GM19351 (cell line): ENCODE data around the gene PRDM16.

Source experiments
- ATAC-seq: cut with Tn5 transposase; IDR thresholded peaks from one replicate; pipeline ENCODE4 v1.9.1; 2021; ENCODE audit warnings: mild to moderate bottlenecking, moderate library complexity; ENCODE audit not compliant: unreplicated experiment

PRDM16 gene

GRCh38 chr1:3463891-3464648 lies 395.1 kb downstream of the PRDM16 start:
- no peak for ATAC-seq

DNA sequence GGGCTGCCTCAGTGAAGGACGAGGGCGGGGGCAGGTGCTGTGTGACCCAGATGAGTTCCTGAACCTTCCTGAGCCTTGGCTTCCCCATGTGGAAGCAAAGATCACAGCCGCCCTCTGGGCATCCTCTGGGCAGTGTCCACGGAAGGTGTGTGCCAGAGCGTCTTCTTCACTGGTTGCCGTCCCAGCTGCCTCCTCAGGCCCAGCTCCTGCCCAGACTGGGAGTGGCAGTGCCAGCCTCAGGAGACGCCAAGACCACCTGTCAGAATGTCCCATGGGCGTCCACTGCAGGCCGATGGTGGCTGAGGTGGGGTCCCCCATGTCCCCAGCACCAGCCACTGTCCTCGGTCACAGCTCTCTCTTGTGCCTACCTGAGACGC lies 395.6 kb downstream of the PRDM16 start:
- no peak for ATAC-seq

GRCh38 chr1:3465091-3465934 lies 396.3 kb downstream of the PRDM16 start:
- ATAC-seq: no peak

- no peak for ATAC-seq
Observed at GRCh38 chr1:3465935-3466321, 396.9 kb downstream of the PRDM16 start.

DNA sequence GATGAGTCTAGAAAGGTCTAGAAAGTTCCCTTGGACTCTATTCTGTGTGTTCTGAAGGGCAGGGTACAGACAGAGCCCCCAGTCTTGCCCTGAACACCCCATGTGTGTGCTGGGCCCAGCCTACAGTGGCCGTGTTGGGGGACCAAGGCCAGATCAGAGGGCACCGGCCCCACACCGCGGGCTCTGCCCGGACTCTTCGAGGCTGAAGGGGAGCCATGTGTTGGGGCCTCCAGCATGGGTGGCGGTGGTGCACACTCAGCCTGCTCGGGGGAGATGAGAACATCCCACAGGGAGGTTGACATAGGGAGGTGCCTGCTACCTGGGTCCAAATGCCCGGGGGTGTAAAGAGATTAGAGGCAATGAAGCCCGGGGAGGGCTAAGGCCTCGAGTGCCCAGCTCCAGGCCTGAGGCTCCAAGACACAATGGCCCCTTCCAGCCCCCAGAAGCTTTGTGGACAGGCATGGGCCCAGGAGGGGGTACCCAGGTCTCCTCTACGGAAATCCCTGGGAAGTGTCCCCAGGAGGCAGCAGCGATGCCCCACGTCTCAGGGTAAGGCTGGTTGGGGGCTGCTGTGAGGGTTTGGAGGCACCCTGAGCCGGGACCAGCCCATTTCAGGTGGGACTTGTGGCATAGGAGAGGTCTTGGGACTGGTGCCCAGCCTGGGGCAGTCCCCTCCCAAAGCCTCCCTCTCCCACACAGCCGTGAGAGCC lies 397.5 kb downstream of the PRDM16 start:
- no peak for ATAC-seq

DNA sequence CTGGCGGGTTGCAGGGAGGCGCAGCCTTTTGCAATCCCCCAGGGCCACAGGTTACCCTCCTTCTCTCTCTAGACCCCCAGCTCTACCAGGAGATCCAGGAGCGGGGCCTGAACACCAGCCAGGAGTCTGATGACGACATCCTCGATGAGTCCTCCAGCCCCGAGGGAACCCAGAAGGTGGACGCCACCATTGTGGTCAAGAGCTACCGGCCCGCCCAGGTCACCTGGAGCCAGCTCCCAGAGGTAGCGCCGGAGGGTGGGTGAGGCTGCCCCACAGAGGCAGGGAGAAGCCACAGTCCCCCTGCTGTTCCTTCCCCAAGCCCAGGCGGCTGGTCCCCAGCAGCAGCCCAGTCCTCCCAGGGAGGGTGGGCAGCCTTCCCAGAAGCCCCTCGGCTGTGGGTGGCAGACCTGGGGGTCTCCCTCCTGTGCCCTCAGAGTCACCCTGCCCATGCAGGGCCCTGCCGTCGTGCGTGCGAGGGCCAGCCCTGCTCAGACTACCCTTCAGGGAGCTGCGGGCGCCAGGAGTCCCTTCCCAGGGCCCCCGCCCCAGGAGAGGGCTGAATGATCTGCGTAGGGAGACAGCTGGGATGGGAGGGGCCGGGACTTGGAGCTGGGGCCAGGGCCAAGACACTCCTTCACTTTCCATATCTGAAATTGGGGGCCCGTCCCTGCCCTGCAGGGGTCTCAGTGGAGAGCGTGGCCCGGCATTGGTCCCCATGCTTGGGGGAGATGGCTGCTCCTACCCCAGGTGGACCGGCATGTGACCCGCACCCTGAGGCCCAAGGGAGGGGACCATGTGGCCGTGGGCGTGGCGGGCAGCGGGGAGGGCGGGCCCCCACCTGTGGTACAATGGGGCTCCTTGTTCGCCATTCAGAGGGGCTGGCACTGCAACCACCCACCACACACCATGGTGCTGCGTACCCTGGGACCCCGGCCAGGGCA lies 398.4 kb downstream of the PRDM16 start:
- no peak for ATAC-seq

DNA sequence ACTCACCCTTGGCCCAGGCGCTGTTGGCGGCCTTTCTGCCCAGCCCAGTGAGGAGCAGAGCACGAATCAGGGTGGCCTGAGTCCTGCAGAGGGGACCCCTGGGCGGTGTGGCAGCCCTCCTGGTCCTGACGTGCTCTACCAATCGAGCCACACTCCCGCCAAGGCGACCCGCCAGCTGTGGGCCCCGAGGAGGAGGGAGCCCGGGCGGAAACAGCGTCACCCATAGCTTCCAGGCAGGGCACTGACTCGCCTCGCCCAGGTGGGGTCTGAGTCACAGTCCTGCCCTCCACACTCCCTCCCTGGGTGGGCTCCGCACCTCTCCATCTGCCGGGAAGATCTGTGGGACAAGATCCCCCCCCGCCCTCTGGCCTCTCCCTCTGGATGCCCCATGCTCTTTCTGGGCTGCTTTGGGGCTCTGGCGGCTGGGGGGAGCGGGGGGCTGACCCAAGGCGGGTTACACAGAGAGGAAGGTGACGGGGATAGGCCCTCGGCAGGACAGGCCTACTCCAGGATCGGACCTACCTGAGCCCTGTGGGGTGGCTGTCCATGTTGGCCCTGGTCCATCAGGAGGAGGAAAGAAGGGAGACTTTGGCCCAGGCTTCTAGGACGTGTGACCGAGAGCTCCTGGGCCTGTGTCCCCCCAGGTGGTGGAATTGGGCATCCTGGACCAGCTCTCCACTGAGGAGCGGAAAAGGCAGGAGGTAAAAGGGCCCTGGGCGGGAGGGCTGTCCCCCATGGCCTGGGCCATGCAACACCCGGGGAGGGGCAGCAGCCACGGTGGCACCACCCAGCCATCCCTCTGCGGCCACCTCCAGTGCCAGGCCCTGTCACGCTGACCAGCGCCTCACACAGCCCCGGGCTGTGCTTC lies 399.5 kb downstream of the PRDM16 start:
- ATAC-seq: no peak

DNA sequence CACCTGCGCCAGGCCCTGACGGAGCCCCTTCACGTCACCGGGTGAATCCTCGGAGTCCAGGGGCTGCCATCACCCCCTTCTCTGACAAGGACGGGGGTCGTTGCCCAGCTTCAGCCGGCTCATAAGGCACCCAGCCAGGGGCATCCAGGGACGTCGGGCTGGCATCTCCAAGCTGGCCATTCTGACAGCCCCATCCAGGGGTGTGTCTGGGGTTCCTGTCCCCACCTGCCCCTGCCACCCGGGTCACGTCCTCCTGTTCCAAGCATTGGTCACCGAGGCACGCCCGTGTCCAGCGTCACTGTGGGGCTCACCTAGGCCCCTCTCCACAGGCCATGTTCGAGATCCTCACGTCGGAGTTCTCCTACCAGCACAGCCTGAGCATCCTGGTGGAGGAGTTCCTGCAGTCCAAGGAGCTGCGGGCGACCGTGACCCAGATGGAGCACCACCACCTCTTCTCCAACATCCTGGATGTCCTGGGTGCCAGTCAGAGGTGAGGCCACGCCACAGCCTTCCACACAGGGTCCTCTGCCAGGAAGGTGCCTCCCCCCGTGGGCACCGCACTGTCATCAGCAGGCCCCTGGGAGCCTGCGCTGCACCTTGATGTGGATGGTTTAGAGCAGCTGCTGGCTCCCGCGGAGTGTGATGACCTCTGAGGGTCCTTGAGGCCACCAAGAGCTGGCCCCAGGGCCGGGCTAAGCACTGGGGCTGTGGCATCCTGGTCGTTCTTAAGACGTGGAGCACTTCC lies 400.3 kb downstream of the PRDM16 start:
- no peak for ATAC-seq

- no peak for ATAC-seq
Observed at GRCh38 chr1:3469849-3470649, 401.0 kb downstream of the PRDM16 start.

DNA sequence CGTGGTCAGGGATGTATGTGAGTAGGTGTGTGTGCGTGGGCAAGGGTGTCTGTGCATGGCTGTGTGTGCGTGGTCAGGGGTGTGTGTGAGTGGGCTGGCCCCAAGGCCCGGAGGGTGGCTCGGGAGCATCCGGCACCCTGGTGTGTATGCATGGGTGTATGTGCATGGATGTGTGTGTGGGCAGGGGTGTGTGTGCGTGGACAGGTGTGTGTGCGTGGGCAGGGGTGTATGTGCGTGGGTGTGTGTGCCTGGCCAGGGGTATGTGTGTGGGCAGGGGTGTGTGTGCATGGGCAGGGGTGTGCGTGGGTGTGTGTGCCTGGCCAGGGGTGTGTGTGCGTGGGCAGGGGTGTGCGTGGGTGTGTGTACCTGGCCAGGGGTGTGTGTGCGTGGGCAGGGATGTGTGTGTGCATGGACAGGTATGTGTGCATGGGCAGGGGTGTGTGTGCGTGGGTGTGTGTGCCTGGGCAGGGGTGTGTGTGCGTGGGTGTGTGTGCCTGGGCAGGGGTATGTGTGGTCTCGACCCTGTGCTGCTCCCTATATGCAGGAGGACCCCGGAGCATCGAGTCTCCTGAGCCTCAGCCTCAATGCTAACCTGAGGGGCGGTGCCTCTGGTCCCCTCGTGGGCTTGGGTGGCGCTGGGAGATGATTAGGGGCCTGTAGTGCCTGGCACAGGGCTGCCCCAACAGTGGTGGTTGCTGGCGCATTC lies 401.8 kb downstream of the PRDM16 start:
- no peak for ATAC-seq

- no peak for ATAC-seq
Observed at GRCh38 chr1:3471356-3472087, 402.5 kb downstream of the PRDM16 start.

DNA sequence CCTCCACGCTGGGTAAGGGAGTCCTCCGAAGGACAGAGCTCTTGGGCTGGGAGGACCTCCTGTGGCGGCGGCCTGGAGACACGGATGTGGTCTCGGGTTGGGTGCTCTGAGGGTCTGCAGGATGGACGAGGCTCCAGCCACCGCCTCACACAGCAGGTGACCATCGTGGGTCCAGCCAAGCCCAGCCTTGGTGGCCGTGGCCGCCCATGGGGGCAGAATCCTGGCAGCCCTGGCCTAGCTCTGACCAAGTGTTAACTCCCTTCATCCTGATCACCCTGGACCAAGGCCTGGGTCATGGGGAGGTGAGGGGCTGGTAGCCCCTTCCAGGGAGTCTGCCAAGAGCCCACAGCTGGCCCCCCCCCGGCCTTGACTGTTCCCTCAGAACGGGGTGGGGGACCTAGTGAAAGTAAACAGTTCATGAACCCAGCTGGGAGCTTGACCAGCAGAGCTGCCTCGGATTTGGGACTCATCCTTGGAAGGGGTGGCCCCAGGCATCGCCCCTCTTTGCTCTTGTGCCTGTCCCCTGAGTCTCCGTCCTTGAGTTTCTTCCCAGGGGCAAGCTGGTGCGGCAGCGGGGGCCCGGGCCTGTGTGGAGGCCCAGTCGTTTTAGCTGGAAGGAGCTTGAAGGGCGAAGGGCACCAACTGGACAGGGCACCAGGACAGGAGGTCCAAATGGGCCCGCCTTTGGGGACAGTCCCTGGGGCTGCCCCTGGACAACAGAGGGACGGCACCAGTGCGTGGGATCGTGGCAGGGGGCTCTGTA lies 403.3 kb downstream of the PRDM16 start:
- ATAC-seq: no peak

- no peak for ATAC-seq
Observed at GRCh38 chr1:3472906-3473305, 403.9 kb downstream of the PRDM16 start.

GRCh38 chr1:3473381-3473844 lies 404.4 kb downstream of the PRDM16 start:
- ATAC-seq: no peak

DNA sequence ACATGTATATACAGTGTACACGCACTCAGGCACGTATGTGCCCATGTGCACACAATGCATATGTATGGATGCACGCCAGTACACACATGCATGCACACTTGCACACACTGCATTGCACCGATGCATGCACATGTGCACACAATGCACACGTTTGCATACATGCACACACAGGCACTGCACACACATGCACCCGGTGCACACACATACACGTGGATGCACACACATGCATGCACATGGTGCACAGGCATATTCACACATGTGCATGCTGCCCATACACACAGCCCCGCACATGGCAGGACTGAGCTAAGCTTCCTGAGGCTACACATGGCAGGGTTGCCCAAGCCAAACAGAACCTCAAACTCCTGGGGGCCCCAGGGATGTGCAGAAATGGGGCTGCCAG lies 405.0 kb downstream of the PRDM16 start:
- ATAC-seq: no peak

DNA sequence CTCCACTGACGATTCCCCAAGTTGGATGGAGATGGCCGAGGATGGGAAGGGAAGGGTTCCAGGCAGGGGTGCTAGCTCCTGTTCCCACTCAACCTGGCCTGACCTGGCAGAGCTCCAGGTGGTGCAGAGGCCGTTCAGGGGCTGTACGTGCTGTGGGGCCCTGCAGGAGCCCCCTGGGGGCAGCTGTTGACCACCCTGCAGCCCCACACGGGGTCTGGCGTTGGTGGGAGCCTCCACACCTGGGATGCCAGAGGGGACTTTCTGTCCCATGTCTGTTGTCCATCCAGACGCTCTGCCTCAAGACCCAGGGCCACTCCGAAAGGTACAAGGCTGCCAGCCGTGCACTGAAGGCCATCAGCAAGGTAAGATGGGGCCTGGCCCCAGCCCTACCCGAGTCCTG lies 405.4 kb downstream of the PRDM16 start:
- ATAC-seq: no peak
